Astrocyte (in vitro differentiated cells and primary cell): ENCODE data around the gene METTL22.

Experiments used
- EZH2 ChIP-seq: IDR thresholded peaks from 2 replicates; pipeline ENCODE4 v1.6.1; 2012; ENCODE audit warnings: mild to moderate bottlenecking, low read length, inconsistent platforms; ENCODE audit not compliant: insufficient read depth
- TF ChIP-seq, protein P1 (sequence below): IDR thresholded peaks from 2 replicates; pipeline ENCODE4 v1.5.1; 2011; ENCODE audit warnings: low read depth, mild to moderate bottlenecking, inconsistent platforms, low read length, moderate library complexity; ENCODE audit not compliant: insufficient read depth

GRCh38 chr16:8572063-8572918 is 49.2 kb upstream of the METTL22 start:
- TF ChIP-seq, protein P1, sequence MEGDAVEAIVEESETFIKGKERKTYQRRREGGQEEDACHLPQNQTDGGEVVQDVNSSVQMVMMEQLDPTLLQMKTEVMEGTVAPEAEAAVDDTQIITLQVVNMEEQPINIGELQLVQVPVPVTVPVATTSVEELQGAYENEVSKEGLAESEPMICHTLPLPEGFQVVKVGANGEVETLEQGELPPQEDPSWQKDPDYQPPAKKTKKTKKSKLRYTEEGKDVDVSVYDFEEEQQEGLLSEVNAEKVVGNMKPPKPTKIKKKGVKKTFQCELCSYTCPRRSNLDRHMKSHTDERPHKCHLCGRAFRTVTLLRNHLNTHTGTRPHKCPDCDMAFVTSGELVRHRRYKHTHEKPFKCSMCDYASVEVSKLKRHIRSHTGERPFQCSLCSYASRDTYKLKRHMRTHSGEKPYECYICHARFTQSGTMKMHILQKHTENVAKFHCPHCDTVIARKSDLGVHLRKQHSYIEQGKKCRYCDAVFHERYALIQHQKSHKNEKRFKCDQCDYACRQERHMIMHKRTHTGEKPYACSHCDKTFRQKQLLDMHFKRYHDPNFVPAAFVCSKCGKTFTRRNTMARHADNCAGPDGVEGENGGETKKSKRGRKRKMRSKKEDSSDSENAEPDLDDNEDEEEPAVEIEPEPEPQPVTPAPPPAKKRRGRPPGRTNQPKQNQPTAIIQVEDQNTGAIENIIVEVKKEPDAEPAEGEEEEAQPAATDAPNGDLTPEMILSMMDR = no peak
- no peak for TF ChIP-seq EZH2
